ENCODE results near the gene C1RL. TPM values are rescaled to one million over a fixed set of nuclear protein-coding genes. Genes with fewer than 3 reads are reported as not detected.
"Not testable (repeated sequence)": the region's sequence is repeated elsewhere in the genome, so short reads cannot be mapped to it uniquely, and the experiment has no call there.

C1RL gene
- total and polyA plus RNA-seq, 2 donors from 2014 or later = 25.2 to 147 TPM

DNA sequence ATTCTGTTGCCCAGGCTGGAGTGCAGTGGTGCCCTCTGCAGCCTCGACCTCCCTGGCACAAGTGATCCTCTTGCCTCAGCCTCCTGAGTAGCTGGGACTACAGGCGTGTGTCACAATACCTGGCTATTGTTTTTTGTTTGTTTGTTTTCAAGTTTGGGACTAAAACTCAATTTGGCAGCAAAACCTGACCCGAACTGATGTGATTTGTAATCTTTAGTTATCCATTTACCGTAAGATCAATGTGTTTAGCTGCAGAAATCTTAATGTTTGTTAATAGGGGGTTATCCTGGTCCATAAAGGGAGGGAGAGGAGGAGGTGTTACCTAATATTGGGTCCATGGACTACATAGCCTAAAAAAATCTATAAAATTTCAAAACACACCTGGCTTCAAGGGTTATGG lies 49.2 kb downstream of the C1RL start:
- Histone ChIP-seq H3K9ac (ENCODE audit: low read length in 3 of 3) (peak overlapping the region in 1 of 3 donors; percentile 38), H3K27me3 (ENCODE audit: control insufficient read depth, insufficient read depth, low read length) (no peaks in the 10 kb centered on the region), H3K27ac (ENCODE audit: low read depth in 2 of 2, low read length in 2 of 2) (no peak overlapping the region), H3K9me3 (ENCODE audit: control insufficient read depth in 2 of 3, insufficient read depth in 1 of 3, low read length in 3 of 3) (no peaks in the 10 kb centered on the region), H3K4me1 (ENCODE audit: control insufficient read depth in 2 of 3, insufficient read depth in 2 of 3, low read depth in 1 of 3, low read length in 3 of 3) (no peaks in the 10 kb centered on the region), H3K4me3 (ENCODE audit: low read length in 3 of 3) (no peak overlapping the region), H3K36me3 (ENCODE audit: control insufficient read depth in 2 of 3, insufficient read depth in 3 of 3, low read length in 3 of 3) (no peaks in the 10 kb centered on the region)
- FAIRE-seq = no peak
- DNase-seq = no peak
- TF ChIP-seq, protein P1, sequence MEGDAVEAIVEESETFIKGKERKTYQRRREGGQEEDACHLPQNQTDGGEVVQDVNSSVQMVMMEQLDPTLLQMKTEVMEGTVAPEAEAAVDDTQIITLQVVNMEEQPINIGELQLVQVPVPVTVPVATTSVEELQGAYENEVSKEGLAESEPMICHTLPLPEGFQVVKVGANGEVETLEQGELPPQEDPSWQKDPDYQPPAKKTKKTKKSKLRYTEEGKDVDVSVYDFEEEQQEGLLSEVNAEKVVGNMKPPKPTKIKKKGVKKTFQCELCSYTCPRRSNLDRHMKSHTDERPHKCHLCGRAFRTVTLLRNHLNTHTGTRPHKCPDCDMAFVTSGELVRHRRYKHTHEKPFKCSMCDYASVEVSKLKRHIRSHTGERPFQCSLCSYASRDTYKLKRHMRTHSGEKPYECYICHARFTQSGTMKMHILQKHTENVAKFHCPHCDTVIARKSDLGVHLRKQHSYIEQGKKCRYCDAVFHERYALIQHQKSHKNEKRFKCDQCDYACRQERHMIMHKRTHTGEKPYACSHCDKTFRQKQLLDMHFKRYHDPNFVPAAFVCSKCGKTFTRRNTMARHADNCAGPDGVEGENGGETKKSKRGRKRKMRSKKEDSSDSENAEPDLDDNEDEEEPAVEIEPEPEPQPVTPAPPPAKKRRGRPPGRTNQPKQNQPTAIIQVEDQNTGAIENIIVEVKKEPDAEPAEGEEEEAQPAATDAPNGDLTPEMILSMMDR (IDR thresholded peaks at IDR 0.05; ENCODE audit: borderline replicate concordance, extremely low read depth, insufficient read depth) = no peak
- intact Hi-C loops (cut with DNase I) = no loop called here

DNA sequence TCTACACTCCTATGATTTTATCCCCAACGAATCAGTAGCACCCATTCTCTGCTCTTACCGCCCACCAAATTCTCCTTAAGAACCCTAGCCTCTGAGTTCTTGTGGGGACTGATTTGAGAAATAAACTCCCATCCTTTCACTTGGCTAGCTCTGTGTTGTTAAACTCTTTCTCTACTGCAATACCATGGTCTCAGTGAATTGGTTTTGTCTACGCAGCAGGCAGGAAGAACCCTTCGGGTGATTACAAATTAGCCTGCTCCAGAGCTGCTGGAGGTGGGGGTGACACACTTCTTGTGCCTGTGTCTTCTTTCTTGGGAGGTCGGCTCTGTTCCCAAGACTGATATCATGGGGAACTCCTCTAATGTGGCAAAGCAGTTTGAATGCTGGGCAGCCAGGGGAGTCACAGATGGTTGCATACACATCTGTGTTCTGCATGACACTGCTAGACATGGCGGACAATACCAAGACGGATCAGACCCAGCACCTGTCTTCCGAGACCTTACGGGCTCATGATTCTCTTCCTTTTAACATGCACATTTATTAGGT lies 50.1 kb downstream of the C1RL start:
- Histone ChIP-seq H3K9ac (ENCODE audit: low read length in 3 of 3) (no peak overlapping the region), H3K27me3 (ENCODE audit: control insufficient read depth, insufficient read depth, low read length) (no peaks in the 10 kb centered on the region), H3K36me3 (ENCODE audit: control insufficient read depth in 2 of 3, insufficient read depth in 3 of 3, low read length in 3 of 3) (no peaks in the 10 kb centered on the region), H3K4me1 (ENCODE audit: control insufficient read depth in 2 of 3, insufficient read depth in 2 of 3, low read depth in 1 of 3, low read length in 3 of 3) (no peaks in the 10 kb centered on the region), H3K9me3 (ENCODE audit: control insufficient read depth in 2 of 3, insufficient read depth in 1 of 3, low read length in 3 of 3) (no peaks in the 10 kb centered on the region), H3K27ac (ENCODE audit: low read depth in 2 of 2, low read length in 2 of 2) (no peak overlapping the region), H3K4me3 (ENCODE audit: low read length in 3 of 3) (no peak overlapping the region)
- intact Hi-C loops (cut with DNase I) = no loop called here
- DNase-seq (no peak), FAIRE-seq (no peak)
- TF ChIP-seq, protein P1 (IDR thresholded peaks at IDR 0.05; ENCODE audit: borderline replicate concordance, extremely low read depth, insufficient read depth) = no peak

DNA sequence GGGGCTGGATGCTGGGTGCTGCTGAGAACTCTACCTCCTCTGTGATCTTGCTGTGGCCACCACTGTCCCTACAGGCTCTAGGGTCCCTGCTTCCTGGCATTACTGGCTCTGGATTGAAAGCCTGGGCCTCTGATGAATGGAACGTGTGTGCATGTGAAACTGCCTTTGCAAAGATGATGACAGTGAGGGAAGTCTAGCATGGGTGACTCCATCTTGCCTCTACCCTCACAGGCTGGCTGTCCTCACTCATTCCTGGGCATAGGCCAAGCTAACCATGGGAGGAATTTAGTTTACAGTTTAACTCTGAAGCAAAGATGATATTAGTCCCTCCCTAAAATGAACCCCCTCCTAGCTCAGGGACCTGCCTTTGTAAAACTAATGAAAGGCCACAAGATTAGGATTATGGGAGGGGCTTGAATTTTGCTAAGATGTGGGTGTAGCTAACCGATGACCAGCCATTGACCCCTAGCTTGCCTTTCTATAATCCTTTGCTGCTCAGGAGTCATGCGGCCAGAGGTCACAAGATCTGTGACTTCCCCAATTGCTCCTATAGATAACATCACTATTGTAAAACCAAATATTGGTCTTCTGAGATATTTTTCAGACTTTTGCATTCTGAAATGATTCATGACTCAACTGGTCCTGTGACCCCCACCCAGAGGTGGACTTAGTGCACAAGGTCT lies 50.7 kb downstream of the C1RL start:
- TF ChIP-seq, protein P1 (IDR thresholded peaks at IDR 0.05; ENCODE audit: borderline replicate concordance, extremely low read depth, insufficient read depth) = no peak
- intact Hi-C loops (cut with DNase I) = no loop called here
- no peaks in the 10 kb centered on the region for H3K9me3 ChIP-seq (ENCODE audit: control insufficient read depth in 2 of 3, insufficient read depth in 1 of 3, low read length in 3 of 3)
- FAIRE-seq = no peak
- H3K9ac ChIP-seq (ENCODE audit: low read length in 3 of 3) = no peak overlapping the region
- H3K4me3 ChIP-seq (ENCODE audit: low read length in 3 of 3) = no peak overlapping the region
- no peaks in the 10 kb centered on the region for H3K36me3 ChIP-seq (ENCODE audit: control insufficient read depth in 2 of 3, insufficient read depth in 3 of 3, low read length in 3 of 3)
- H3K27me3 ChIP-seq (ENCODE audit: control insufficient read depth, insufficient read depth, low read length) = no peaks in the 10 kb centered on the region
- no peak overlapping the region for H3K27ac ChIP-seq (ENCODE audit: low read depth in 2 of 2, low read length in 2 of 2)
- no peak for DNase-seq
- no peaks in the 10 kb centered on the region for H3K4me1 ChIP-seq (ENCODE audit: control insufficient read depth in 2 of 3, insufficient read depth in 2 of 3, low read depth in 1 of 3, low read length in 3 of 3)

DNA sequence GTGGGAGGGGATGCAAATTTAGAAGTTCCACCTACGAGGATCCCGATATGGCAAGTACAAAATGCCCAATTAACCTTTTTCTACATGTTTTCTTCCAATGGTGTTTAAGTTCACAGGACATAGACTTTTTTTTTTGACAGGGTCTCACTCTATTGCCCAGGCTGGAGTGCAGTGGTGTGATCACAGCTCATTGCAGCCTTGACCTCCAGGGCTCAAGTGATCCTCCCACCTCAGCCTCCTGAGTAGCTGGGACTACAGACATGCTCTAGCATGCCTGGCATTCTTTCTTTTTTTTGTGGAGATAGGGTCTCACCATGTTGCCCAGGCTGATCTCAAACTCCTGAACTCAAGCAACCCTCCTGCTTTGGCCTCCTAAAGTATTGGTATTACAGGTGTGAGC lies 53.3 kb downstream of the C1RL start:
- FAIRE-seq; H3K27me3 ChIP-seq (ENCODE audit: control insufficient read depth, insufficient read depth, low read length); H3K9ac ChIP-seq (ENCODE audit: low read length in 3 of 3); intact Hi-C loops (cut with DNase I); H3K9me3 ChIP-seq (ENCODE audit: control insufficient read depth in 2 of 3, insufficient read depth in 1 of 3, low read length in 3 of 3); H3K27ac ChIP-seq (ENCODE audit: low read depth in 2 of 2, low read length in 2 of 2); DNase-seq; H3K4me3 ChIP-seq (ENCODE audit: low read length in 3 of 3); H3K4me1 ChIP-seq (ENCODE audit: control insufficient read depth in 2 of 3, insufficient read depth in 2 of 3, low read depth in 1 of 3, low read length in 3 of 3); H3K36me3 ChIP-seq (ENCODE audit: control insufficient read depth in 2 of 3, insufficient read depth in 3 of 3, low read length in 3 of 3): not testable (repeated sequence)

Data from kidney (tissue), 14 donors.